ENCODE measurements around the gene PHF11.

DNA sequence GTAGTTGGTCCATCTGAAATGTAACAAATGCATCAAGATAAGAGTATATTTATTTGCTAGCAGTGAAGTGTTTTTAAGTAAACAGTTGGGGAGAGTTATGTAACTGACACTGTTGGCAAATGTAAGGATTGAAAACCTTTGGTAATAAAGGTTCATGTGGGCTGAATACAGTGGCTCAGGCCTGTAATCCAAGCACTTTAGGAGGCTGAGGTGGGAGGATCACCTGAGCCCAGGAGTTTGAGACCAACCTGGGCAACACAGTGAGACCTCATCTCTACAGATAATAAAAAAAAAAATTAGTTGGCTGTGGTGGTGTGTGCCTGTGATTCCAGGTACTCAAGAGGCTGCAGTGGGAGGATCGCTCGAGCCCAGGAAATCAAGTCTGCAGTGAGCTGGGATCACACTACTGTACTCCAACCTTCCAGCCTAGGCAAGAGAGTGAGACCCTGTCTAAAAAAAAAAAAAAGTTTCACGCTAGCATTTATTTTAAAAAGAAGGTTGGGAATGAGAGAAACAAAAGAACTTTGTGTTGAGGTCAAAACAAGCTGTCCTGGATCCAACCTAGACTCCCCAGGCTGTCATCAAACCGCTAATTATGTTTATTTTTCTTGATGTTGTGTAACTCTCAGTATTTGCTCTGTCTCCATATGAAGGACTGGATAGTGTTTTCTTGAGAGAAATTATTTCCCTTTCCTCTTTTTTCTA lies 31.0 kb upstream of the PHF11 start:
- TF ChIP-seq, protein P1, sequence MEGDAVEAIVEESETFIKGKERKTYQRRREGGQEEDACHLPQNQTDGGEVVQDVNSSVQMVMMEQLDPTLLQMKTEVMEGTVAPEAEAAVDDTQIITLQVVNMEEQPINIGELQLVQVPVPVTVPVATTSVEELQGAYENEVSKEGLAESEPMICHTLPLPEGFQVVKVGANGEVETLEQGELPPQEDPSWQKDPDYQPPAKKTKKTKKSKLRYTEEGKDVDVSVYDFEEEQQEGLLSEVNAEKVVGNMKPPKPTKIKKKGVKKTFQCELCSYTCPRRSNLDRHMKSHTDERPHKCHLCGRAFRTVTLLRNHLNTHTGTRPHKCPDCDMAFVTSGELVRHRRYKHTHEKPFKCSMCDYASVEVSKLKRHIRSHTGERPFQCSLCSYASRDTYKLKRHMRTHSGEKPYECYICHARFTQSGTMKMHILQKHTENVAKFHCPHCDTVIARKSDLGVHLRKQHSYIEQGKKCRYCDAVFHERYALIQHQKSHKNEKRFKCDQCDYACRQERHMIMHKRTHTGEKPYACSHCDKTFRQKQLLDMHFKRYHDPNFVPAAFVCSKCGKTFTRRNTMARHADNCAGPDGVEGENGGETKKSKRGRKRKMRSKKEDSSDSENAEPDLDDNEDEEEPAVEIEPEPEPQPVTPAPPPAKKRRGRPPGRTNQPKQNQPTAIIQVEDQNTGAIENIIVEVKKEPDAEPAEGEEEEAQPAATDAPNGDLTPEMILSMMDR (IDR thresholded peaks at IDR 0.05): no peak
- TF ChIP-seq NFIC (IDR thresholded peaks at IDR 0.05; ENCODE audit: borderline replicate concordance): no peak
- TF ChIP-seq TEAD4 (IDR thresholded peaks at IDR 0.05; ENCODE audit: borderline replicate concordance, insufficient read depth): no peak
- TF ChIP-seq CHD2 (IDR thresholded peaks at IDR 0.05; ENCODE audit: low read length, partially characterized antibody): no peak
- TF ChIP-seq MEF2A (IDR thresholded peaks at IDR 0.05; ENCODE audit: borderline replicate concordance, low read depth): no peak
- no peak for TF ChIP-seq EP300 (IDR thresholded peaks at IDR 0.05; ENCODE audit: borderline replicate concordance in 1 of 2, low read depth in 1 of 2, low read length in 1 of 2)
